Fibroblast of skin of right quadriceps (primary cell): ENCODE results near the gene RIPOR3.
"Not testable (repeated sequence)": the region's sequence is repeated elsewhere in the genome, so short reads cannot be mapped to it uniquely, and the experiment has no call there.

ENCODE experiments used
- DNase-seq: peaks from one replicate; pipeline ENCODE4 v3.0.0-alpha.2; 2013

Gene RIPOR3

DNA sequence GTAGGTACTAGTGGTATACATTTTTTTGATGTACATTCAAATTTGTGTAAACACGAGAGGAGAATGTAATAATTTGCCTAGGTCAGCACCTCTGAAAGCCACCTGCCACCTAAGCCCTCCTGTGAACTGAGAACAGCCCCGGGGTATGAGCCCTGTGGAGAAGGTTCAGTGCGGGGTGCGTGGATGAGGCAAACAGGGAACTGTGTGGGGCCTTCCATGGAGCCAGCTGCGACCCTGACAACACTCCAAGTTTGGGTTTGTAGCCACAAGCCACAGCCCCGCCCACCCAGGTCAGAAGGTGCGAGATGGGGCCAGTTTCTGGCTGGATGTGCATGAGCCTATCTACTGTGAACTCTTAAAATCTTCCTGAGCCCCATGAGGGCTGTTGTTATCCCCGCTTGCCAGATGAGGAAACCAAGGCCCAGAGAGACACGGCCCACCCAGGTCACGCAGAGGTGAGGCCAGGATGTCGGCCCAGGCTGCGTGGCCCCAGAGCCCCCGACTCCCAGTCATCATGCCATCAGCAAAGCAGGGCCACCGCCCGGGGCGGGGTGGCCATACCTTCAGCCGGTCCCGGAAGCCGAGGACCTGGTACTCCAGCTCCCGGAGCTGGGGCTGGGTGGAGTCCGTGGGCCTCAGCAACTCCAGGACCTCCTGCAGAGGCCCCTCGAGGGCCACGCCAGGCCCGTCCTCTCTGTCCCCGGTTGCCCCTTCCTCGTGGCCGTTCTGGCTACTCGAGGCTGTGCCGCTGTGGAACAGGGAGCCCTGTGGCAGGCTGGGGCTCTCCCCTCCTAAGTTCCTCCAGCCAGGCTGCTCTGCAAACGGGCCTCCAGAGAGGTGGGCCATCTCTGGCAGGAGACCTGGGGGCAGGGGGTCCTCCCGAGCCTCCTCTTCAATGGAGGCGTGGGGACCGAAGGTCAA is 89.6 kb downstream of the RIPOR3 start:
- DNase-seq = no peak

DNA sequence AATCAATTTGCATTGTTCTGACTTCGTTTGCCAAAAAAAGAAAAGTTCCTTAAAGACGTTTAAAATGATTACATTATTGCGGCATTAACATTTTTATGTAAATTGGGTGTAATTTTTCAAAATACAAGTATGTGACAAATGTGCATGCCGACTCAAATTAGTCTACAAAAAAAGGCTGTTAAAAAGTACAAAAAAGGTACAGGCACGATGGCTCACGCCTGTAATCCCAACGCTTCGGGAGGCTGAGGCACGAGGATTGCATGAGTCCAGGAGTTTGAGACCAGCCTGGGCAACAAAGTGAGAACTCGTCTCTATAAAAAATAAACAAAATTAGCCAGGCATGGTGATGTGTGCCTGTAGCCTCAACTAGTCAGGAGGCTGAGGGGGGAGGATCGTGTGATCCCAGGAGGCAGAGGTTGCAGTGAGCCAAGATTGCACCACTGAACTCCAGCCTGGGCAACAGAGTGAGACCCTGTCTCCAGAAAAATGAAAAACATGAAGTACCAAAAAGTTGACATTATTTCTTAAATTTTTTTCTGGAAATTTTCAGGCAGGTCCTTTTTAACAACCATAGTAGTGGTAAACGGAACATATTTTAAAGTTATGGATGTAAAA is 91.0 kb downstream of the RIPOR3 start:
- no peak for DNase-seq

DNA sequence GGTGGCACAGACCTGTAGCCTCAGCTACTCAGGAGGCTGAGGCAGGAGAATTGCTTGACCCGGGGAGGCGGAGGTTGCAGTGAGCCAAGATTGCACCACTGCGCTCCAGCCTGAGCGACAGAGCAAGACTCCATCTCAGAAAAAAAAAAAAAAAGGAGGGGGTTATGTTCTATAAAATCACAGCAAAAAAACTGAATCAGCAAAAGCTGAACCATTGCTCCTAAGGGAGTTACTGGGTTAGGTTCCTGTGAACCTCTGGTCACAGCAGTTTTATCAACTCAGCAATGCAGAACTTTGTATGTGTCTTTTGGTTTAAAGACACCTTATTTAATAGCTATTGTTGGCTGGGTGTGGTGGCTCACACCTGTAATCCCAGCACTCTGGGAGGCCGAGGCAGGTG is 92.6 kb downstream of the RIPOR3 start:
- DNase-seq = not testable (repeated sequence)

DNA sequence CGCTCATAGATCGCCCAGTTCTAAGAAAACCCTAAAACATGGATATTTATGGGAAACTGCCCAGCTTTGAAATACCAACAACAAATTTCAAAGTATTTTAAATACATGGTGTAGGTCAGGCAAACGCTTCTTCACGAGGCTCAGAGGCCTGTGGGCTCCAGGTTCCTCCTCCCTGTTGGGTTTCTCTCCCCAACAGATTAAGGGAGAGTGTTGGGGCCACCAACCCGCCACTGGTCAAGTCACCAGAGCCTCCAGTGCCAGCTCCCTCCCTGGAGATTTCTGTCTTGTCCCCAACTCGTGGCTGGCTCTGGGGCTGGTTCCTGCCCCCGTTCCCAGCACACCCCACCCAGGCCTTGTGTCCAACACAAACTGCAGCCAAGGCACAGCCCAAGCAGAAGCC is 93.3 kb downstream of the RIPOR3 start:
- DNase-seq = no peak

DNA sequence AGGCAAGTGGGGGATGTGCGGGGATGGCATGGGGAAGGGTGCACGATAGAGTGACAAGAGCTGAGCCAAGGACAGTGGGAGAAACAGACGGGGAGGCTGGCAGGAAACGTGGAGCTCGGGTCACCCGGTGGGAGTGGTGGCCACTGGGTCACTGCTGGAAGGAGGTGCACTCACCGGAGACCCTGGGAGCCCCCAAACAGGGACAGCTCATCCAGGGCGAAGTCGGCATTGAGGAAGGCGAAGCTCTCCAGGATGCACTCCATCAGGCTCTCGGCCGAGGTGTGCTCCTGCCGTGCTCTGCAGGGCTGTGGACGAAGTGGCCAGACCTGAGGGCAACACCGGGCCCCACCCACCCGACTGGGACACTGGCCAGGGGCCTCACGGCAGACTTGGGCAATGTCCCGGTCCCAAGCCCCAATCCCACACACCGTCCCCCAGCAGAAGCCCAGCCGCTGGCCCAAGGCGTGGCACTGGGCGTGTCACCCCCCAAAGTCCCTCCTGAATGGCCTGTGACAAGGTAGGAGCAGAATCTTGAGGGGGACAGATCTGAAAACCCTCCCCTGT is 93.9 kb downstream of the RIPOR3 start:
- DNase-seq = no peak

DNA sequence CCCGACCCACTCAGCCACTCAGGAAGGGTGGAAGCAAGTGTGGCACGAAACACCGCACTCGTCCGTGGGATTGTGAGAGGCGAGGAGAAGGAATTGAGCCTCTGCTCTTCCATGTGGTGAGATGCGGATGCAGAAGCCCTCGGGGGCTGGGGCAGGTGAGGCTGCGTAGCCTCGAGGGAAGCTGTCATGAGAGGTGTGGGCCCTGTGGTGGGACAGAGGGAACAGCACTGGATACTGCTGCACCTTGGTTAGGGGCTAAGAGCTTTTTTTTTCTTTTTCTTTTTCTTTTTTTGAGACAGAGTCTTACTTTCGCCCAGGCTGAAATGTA is 94.7 kb downstream of the RIPOR3 start:
- DNase-seq = no peak

DNA sequence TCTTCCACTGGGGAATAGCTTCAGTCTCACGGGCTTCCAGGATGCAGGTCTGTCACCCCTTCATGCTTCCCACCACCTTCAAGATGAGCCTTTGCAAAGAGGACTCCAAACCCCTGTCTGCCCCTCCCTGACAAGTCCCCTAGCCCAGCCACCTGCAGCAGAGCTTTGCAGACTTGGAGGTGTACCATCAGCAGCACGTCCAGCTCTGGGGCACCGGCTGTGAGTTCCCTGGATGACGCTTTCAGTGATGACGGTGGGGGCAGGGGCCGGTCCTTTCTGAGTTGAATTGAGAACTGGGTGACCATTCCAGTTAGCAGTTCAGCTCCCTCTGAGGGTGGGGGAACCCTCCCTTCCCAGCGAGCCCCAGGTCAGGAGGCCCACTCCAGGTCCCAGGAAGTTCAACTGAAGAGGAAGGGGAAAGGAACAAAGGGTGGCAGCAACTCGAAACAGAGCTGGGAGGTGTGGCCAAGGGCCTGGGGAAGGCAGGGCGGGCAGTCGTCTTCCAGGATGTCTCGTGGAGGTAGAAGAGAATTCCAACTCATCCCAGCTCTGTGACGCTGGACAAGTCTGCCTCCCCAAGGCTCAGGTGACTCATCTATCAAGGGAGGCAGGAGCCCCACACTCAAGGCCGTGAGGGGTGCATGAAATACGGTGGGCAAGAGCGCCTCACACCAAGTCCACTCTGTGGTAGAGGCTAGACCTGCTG is 95.2 kb downstream of the RIPOR3 start:
- peak; percentile 14 for DNase-seq

DNA sequence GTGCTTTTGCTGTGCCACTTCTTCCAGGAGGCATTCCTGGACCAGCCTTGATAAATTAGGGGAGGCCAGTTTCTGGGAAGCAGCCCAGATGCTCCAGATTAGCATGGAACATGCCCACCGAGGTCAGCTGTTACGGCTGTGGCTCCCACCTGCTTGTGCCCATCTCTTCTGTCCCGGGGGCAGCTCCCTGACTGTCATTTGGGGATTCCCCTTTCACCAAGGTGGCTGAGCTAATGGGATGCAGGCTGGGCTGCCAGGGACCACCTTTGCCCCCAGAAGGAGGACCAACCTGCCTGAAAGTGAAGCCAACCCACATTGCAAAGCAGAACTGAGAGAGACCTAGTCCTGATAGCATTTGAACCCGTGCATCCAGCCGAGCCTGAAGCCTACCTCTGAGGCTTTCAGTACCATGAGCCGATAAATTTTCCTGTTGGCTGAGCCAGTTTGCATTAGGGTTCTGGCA is 95.9 kb downstream of the RIPOR3 start:
- DNase-seq = no peak

DNA sequence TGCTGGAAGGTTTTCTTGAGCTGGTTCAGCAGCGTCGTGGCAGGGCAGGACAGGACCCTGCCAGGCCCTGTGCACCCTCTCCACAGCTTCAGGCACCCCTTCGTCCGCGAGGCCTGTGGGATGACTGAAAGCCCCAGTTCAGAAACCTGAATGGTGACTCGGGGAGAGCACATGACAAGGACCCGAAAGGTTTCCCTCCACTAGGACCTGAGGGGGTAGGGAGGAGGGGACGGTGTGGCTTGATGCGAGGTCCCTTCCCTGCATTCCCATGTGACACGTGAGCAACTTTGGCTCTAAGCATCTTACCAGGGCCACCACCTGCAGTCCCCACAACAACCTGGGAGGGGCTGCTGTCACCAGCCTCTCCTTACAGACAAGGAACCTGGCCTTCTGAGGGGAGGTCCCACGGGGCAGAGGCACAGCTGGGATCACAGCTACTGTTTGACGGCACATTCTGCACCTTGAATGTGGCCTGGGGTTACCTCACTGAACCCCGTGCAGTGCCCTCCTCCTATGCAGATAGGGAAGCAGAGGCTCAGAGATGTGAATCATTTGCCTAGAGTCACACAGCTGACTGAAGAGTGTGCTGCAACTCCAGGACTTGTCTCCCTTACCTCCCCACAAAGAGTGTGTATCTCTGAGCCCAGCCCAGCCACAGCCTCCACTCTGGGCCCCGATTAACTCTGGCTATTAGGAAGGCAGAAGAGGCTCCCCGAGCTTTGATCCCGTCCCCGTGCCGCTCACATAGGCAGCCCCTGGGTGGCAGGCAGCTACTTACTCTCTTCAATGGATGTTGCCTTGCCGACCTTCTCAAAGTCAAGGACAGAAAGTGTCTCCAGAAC is 96.5 kb downstream of the RIPOR3 start:
- DNase-seq = no peak

DNA sequence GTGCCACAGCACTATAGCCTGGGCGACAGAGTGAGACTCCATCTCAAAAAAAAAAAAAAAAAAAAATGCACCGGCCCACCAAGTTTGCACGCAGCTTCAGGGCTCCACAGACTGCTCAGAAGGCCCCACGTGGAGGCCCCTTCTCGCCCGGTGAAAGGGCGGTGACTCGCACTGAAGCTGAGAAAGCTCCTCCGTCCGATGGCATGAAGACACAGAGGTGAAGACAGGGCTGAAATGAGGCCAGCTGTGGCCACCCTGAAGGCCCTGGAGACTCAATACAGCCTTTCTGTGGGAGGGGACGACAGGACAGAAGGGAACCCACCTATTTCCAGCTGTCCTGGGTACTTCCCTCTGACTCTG is 97.1 kb downstream of the RIPOR3 start:
- DNase-seq = no peak

DNA sequence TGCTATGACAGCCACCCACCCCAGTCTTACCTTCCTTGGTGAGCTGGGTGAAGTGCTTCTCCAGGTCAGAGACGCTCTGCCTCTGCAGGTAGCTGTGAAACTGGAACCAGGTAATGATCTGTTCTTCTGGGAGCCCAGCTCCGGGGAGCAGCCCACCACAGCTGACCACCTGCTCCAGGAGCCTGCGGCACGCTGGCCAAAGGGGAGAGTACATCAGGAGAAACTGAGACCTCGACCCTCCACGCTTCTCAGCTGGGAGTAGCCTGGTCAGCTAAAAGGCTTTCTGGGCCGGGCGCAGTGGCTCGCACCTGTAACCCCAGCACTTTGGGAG is 98.4 kb downstream of the RIPOR3 start:
- no peak for DNase-seq

DNA sequence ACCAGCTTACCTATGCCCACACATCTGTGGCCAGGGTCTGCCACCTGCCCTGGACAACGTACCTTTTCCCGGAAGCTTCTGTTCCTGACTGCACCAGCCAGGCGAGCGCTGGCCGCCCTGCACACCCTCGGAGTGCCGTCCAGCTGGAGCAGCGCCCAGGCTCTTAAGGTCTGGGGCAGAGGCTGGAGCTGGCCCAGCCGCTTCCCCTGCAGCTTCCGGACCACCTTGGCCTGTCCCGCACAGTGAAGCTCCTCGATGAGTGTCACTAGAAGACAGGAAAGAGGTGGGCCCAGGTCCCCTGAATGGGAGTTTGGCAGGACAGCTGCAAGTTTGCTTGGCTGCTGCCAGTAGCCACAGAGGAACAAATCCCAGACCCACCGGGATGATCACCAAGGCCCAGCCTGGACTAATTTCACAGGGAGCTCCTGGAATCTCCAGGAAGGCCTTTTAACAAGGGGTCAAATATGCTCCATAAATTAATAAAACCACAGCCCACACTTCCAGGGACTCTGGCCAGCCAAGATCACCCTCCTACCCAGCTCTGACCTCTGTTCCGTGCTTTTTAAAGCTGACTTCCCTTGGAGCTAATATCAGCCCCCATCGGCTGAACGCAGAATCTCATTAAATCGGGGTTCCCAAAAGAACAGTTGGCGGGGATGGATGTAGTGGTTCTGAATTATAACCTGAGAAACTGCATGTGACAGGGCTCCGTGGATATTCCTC is 98.9 kb downstream of the RIPOR3 start:
- no peak for DNase-seq

DNA sequence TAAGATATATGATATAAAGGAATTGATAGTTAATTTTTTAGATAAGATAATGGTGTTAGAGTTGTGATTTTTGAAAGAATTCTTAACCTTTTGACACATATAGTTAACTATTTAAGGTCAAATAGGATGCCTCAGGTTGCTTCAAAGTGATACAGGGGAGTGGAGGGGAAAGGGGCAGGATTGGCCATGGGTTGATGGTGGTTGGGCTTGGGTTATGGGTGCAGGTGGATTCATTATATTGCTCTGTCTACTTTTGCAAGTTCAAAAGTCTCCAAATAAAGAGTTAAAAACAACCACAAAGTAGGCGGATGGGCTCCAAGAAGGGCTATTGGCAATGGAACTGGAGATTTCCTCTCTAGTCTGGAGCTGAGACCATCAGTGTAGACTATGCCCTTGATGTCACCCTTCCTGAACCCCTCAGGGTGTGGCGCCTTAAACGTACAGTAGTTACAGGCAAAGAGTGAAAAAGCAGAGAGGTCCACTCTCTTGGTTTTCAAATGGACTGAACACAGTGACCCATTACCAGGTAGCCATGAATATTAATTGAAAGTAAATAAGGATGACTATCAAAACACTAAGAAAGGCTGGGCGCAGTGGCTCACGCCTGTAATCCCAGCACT is 100.0 kb downstream of the RIPOR3 start:
- DNase-seq = no peak

DNA sequence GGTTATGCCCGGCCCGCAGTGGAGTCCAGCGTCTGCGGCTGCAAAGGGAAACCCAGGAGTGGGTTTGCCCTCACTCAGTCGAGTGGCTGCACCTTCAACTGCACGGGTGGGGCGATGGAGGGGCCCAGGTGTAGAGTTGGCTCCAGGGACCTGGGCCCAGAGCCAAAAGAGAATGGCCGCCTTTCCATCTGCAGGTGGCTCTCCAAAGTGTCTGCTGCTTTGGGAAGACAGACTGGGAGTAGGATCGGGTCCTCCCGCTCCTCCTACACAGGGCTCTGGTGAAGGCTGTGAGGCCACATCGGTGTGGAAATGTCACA is 101.0 kb downstream of the RIPOR3 start:
- DNase-seq = no peak

DNA sequence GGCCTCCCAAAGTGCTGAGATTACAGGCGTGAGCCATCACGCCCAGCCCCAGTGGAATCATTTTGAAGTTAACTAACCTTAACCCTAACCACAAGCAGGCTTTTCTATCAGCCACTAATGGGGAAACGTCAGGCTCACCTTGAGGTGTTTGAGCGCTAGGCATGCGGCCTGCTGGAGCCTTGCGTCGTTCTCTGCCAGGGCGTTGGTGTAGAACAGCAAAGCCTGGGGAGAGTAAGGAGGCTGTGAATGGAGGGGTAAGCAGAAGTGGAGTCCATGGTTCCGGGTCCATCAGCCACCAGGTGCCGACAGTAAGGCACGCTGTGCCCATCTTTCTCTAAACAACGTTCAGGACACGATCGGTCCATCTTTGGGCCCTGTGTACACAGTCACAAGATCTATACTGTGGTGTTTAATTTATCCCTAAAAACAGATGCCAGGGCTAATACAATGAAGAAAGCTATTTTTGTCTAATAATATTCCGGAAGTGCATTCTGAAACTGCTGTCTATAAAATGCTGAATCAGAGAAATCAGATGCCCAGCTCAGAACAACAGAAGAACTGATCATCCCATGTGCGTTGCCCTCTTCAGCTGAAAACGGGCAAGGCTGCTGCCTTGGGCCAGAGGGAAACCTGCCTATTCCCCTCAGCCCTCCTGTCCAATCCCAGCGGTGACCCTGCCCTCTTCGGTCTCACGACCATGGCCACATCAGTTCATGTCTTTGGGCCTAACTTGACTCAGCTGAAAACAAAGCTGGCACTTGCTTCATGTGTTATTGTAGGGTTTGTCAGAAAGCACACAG is 101.6 kb downstream of the RIPOR3 start:
- no peak for DNase-seq

DNA sequence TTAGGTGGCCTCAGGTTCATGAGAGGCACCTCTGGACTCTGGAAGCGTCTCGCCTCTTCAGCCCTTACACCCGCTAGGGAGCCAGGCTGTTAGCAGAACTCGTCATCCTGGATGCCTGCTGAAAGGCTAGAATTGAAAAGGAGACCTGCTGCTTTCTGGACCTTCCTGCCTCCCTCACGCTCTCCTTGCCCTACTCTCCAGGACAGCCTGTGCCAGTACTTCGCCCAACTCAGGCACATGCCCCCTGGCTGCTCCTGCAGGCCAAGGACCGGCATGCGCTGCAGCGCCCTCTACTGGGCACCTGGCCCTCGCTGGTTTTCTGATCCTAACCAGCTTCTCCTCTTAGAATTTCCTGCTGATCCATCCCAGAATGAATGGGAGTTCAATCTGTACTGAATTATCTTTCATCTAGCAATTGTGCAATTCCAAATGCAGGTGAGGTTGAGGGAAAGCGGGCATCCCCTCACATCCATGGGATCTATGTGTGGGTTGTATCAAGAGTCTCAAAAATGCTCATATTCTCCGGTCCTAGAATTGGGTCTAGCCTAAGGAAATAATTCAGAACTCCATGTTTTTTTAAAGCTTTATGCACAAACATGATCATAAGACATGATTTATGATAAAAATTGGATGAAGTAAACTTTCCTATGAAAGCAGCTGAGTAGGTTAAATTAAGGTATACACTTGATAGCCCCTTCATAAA is 103.2 kb downstream of the RIPOR3 start:
- peak; percentile 40 for DNase-seq

DNA sequence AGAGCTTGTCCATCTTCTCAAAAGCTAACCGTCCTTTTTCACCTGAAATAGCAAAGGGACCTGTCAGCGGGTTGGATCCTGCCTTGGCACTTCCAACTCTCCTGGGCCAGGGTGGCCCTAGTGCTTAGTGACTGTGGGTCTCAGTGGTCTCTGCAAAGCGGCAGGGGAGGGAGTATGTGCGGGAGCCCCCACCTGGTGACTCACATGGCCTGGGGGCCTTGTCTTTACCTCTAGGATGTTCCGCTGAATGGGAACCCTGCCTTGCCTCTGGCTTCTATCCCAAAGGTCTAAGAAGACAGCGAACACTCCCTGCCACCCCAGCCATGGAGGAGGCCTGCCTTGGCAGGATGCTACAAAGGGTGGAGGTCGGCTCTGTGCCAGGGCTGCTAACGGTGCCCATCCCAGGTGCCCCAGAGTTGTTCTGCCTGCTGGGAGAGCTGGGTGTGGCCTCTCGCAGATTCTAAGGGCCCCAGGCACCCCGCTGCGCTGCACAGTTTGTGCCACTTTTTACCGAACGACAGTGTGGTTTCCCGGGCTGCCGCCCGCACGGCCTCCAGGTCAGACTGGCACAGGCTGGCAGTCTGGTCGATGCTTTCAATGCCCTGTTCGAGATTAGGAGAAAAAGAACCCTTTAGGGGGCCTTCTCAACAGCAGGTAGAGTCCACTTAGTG is 103.9 kb downstream of the RIPOR3 start:
- no peak for DNase-seq

DNA sequence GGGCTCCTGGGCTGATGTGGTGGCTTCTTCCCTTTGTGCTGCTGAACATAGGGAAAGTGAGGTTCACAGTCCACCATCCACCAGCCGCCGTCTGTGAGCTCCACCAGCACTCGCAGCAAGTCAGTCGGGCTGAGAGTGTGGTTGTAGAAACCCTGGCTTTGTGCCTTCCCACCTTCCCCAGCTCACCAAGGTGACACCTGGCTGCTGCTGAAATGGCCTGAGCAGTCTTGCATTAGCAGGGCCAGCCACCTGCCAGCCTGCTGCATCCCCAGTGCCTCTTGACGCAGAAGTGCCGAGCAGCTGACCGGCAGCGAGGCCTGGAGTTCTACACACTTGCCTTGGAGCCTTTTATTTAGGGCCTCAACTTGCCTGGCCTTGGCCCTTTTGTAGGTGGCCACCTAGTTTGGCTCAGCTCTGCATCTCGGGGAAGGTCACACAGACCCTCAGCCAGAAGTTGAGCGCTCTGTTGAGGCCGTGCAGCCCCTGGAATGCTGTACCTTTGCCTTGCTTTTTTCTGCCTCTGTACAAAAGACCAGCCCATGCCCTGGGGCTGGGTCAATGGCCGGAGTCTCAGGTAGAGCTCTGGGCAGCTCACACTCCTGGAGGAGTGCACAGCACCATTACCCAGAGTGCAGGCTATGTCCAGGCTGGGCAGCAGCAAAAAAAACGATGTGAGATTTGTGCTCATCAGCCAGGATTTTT is 104.7 kb downstream of the RIPOR3 start:
- DNase-seq = no peak

DNA sequence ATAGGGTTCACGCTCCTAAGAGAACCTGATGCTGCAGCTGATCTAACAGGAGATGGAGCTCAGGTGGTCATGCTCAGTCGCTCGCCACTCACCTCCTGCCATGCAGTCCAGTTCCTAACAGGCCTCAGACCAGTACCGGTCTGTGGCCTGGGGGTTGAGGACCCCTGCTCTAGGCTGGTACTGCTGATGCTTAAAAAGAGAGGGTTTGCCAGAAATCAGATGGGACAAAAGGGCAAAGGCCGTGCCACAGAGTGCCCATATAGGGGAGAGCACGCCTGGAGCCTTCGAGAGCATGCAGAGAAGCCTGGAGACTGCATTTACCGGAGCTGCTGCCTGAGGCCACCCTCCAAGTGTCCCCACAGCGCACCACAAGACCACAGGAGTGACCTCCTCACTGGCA is 105.7 kb downstream of the RIPOR3 start:
- DNase-seq = no peak
